IPS DF 4.7 (cell line): ENCODE measurements around the gene FCGR2B.
A peak's percentile ranks its signal among the peaks of the same experiment; 100 is the strongest.
"Not testable (repeated sequence)": the region's sequence is repeated elsewhere in the genome, so short reads cannot be mapped to it uniquely, and the experiment has no call there.

Experiments used
- DNase-seq: peaks from one replicate; pipeline ENCODE4 v3.0.0-alpha.2; 2013; ENCODE audit warnings: low spot score; ENCODE audit errors: extremely low read depth

The FCGR2B gene

DNA sequence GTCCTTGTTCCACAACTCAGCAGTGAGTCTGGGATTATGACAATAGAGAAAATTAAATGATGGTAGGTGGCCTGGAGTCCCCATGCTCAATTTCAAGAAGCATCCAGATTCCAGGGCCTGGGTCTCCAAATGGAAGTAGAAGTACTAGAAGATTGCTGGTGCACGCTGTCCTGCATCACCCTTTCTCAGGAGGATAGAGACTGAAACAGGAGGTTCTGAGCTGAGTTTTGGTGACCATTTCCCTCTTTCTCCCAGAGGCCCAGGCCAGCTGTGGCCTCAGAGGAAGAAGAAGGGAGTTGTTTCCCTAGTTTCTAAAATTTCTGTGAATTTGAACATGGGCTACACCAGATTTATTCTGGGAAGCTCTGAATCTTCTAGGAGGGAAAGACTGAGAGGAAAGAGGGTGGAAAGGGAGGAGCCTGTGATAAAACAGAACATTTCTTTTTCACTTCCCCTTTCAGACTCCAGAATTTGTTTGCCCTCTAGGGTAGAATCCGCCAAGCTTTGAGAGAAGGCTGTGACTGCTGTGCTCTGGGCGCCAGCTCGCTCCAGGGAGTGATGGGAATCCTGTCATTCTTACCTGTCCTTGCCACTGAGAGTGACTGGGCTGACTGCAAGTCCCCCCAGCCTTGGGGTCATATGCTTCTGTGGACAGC lies at the start of gene FCGR2B:
TSS of gene FCGR2B (plus strand) at position 460 of the 656 bp plus-strand sequence. CDS start at position 559, 99 bp downstream.
- DNase-seq, result not testable (repeated sequence)

DNA sequence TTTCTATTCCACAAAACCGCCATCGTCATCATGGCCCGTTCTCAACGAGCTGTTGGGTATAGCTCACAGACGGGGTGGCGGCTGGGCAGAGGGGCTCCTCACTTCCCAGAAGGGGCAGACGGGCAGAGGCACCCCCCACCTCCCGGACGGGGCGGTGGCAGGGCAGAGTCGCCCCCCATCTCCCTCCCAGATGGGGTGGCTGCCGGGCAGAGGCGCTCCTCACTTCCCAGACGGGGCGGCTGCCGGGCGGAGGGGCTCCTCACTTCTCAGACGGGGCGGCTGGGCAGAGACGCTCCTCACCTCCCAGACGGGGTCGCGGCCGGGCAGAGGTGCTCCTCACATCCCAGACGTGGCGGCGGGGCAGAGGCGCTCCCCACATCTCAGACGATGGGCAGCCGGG lies 46.5 kb upstream of the FCGR2B start:
- DNase-seq, result not testable (repeated sequence)

- DNase-seq, result not testable (repeated sequence)
Observed at GRCh38 chr1:161618517-161618916, 44.4 kb upstream of the FCGR2B start.

GRCh38 chr1:161620399-161620798 lies 42.5 kb upstream of the FCGR2B start:
- DNase-seq, result not testable (repeated sequence)

GRCh38 chr1:161621181-161622000 lies 41.6 kb upstream of the FCGR2B start:
- peak; percentile 64 for DNase-seq

DNA sequence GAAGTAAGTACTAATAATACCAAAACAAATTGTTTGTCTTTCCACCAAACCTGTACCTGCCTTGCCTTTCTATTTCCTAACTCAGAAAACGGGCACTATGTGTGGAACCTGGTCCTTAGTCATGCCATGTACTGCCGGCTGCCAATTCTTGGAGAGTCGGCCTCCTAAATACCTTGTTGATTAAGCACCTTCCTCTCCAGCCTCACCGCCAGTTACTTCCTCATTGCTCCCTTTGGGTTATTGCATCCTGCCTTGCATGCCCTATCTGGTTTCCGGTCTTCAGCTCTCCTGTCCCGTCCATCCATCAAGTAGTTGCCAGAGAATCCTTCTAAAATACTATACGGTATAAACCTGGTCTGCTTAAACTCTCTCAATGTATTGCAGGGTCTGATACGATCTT lies 40.9 kb upstream of the FCGR2B start:
- DNase-seq, result not testable (repeated sequence)

- DNase-seq, result not testable (repeated sequence)
Observed at GRCh38 chr1:161623401-161624051, 39.4 kb upstream of the FCGR2B start.

- DNase-seq, result not testable (repeated sequence)
Observed at GRCh38 chr1:161624605-161625004, 38.3 kb upstream of the FCGR2B start.

DNA sequence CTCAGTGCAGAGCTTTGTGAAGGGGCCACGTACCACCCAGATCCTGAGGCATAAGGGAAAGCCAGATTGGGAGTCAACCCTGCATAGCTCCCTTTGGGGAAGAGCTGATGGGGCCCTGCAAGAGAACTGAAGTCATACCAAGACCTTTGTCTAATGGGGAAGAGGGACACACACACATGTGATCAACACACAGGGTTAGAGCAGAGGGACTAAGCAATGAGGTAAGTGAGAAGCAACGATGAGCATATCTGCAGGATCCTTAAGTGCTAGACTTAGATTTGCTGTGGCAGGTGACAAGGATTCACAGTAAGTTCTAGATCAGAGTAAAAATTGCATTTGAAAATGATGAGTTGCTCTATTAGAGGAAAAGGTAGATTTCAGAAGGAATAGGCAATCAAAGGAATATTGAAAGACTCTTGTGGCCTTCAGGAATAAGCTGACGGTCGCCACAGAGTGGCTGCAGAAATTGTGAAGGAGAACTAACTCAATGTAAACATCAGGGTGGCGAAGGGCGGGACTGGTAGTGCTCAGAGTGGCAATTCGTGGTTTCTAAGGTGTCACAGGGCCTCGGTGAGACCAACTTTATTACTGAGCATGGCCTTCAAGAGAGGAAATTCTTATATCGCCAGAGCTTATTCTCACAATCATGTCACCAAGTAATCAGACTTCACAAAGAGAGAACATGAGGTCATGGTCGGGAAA lies 36.3 kb upstream of the FCGR2B start:
- not testable (repeated sequence) for DNase-seq

- not testable (repeated sequence) for DNase-seq
Observed at GRCh38 chr1:161630128-161630742, 32.7 kb upstream of the FCGR2B start.

DNA sequence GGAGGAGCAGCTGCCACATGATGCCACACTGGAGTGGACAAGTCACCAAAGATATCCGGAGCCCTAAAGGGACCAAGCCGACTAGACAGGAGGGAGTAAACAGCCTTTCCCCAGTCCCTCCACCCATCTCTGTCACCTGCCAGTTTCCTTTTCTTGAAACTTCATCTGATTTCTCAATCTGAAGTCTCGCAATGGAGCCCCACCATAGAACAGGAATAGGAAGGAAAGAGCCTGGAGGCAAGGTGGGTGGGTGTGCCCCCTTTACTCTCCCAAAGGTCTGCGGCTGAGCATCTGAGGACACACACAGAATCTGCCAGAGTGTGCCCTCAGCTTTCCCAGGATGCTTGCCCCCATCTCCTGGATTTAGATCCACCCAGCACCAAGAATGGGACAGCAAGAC lies 31.9 kb upstream of the FCGR2B start, which contains the start of gene FCGR3B:
TSS of gene FCGR3B (minus strand) at position 101 of the 400 bp plus-strand sequence. CDS start at position 19, 82 bp downstream.
- no peak for DNase-seq

DNA sequence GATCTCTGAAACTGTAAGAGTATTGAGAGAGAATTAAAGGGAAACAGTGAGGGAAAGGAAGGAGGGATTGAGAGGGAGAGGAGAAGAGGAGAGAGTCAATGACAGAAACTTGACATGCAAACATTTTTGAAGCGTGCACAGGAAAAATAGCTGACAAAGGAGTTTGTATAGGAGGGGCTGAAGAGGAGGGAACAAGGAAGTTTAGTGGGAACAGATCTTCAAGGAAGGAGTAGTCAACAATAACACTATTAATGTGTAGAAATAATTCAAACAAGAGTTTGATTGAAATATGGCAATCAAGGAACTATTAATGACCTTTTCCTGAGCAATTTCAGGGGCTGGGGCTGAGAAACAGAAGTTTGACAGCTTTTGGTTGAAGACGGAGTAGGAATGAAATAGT lies 27.9 kb upstream of the FCGR2B start:
- not testable (repeated sequence) for DNase-seq

GRCh38 chr1:161636189-161636782 lies 26.7 kb upstream of the FCGR2B start:
- not testable (repeated sequence) for DNase-seq

DNA sequence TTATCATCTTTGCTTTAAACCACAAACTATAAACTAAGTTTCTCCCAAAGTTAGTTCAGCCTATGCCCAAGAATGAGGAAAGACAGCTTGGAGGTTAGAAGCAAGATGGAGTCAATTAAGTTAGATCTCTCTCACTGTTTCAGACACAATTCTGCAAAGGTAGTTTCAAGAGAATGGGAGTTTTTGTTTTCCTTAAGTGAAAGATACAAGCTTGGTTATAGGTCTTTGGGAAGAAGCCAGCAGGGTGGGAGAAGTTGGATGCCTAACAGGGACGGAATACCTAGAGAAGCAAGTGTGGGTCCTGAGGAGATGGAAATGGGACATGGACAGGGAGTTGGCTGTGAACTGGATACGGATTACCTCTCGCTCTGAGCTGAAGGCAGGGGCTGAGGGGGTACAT lies 26.0 kb upstream of the FCGR2B start:
- DNase-seq, result not testable (repeated sequence)

GRCh38 chr1:161638251-161638993 lies 24.5 kb upstream of the FCGR2B start:
- DNase-seq, result not testable (repeated sequence)

DNA sequence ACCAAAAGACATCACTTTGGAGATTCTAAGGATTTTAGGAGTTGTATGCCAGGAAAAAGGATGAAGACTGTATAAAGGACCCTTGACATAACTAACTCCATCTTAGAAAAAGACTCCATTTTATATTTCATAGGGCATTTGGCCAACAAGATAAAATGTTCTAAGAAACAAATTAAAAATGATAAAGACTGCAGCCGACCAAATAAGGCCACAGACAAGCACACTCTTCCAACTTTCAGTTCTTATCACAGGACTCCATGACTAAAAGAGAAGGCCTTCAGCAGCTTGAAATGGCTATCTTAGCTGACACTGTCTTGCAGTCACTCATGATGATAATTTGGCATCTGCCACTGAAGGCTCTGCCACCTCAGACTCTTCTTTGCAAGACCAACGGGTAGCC lies 23.7 kb upstream of the FCGR2B start:
- not testable (repeated sequence) for DNase-seq

- DNase-seq, result not testable (repeated sequence)
Observed at GRCh38 chr1:161642697-161643096, 20.2 kb upstream of the FCGR2B start.

DNA sequence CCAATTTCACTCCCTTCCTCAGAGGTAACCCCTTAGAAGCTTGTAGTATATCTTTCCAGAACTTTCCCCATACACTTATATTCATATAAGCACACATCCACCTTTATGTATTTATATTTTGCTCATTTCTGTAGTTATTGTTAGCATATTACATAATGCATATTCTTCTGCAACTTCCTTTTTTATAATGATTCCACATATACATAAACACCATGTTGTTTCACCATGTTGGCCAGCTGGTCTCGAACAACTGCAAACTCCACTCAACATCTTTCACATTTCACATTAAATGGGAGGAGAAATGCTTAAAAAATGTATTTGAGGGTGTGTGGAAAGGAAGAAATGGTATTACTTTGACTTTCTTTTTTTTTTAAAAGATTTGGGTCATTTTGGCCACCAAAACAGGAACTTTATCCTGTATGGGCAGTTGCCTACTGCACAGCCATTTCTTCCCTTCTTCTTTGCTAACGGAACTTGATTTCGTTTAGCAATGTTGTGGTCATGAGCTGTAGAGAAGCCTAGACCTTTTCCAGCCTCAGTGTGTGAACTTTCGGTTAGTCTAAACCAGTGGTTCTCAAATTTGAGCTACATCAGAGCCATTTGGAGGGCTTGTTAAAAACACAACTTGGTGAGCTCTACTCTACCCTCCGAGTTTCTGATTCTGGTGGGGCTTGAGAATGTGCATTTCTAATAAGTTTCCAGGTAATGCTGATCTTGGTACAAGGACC lies 19.3 kb upstream of the FCGR2B start:
- not testable (repeated sequence) for DNase-seq

DNA sequence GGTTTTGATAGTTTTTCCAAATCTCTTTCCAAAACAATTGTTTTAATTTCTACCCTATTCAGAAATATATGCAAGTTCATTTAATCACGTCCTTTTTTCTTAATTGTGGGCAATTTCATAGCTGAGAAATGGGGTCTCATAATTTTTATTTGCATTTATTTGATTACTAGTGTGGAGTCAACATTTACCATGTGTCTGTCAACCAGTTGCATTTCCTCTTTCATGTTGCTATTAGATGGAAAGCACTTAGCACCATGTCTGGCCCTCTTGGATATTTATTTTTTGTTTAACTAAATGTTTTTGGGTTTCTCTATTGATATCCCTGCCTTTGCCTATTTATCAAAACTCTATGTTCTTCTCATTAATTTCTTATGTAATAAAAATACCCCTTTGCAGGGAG lies 18.1 kb upstream of the FCGR2B start:
- not testable (repeated sequence) for DNase-seq
